ENCODE results near the gene MYH14. TPM values are rescaled to one million over a fixed set of nuclear protein-coding genes. Genes with fewer than 3 reads are reported as not detected.

The MYH14 gene
- polyA plus RNA-seq, 1 of the 3 experiments (the other 2 are of a cell fraction) = 0.02 TPM

GRCh38 chr19:50197348-50197747 is 6.1 kb upstream of the MYH14 start:
- Histone ChIP-seq H3K4me2 (no peak overlapping the region), H3K9me2 (no peaks in the 10 kb centered on the region), H3K36me3 (replicated peaks in 1 of 2; ENCODE audit: control insufficient read depth in 1 of 2, insufficient read depth in 2 of 2, low read length in 1 of 2) (no peaks in the 10 kb centered on the region), H3K4me3 (ENCODE audit: low read depth in 2 of 2, low read length in 1 of 2) (no peak overlapping the region), H3K27me3 (ENCODE audit: insufficient read depth) (peaks cover 52% of the 10 kb centered on the region), H3K9ac (no peak overlapping the region), H3K27ac (ENCODE audit: low read depth in 2 of 2, low read length in 1 of 2) (no peak overlapping the region), H4K20me1 (ENCODE audit: insufficient read depth) (no peaks in the 10 kb centered on the region), H3K4me1 (ENCODE audit: control insufficient read depth in 1 of 2, insufficient read depth in 2 of 2, low read depth in 1 of 2, low read length in 1 of 2) (no peaks in the 10 kb centered on the region), H3F3A (replicated peaks; ENCODE audit: insufficient read depth) (no peaks in the 10 kb centered on the region), H2AFZ (ENCODE audit: low read depth) (no peak overlapping the region), H3K9me3 (no peaks in the 10 kb centered on the region), H3K79me2 (ENCODE audit: insufficient read depth) (no peaks in the 10 kb centered on the region)
- POLR2A ChIA-PET = no interaction called here
- DNase-seq = no peak
- 18% methylated on average over 3 of the region's 3 CpGs for whole genome bisulfite sequencing (ENCODE audit: low lambda C conversion rate)
- CTCF ChIA-PET = no interaction called here
- TF ChIP-seq FOXJ3 (CRISPR knock-in tag; IDR thresholded peaks at IDR 0.05) (no peak), ELF1 (IDR thresholded peaks at IDR 0.05) (no peak), REST (IDR thresholded peaks at IDR 0.05; ENCODE audit: low read depth, low read length) (no peak), EP300 (IDR thresholded peaks at IDR 0.05; ENCODE audit: borderline replicate concordance in 1 of 2, low read depth in 1 of 2, low read length in 1 of 2) (no peak), SMC3 (IDR thresholded peaks at IDR 0.05; ENCODE audit: low read depth, low read length) (no peak), MEF2A (IDR thresholded peaks at IDR 0.05; ENCODE audit: borderline replicate concordance, low read depth) (no peak), PBX3 (IDR thresholded peaks at IDR 0.05) (no peak), USF1 (IDR thresholded peaks at IDR 0.05; ENCODE audit: borderline replicate concordance, low read depth) (no peak), SIN3A (IDR thresholded peaks at IDR 0.05; ENCODE audit: borderline replicate concordance, low read depth, low read length) (no peak), TEAD4 (IDR thresholded peaks at IDR 0.05; ENCODE audit: borderline replicate concordance, insufficient read depth) (no peak), MAX (IDR thresholded peaks at IDR 0.05; ENCODE audit: low read depth) (no peak), RFX5 (IDR thresholded peaks at IDR 0.05; ENCODE audit: low read length) (no peak), EZH2phosphoT487 (IDR thresholded peaks at IDR 0.05; ENCODE audit: borderline replicate concordance, low read depth) (no peak)

Data from SK-N-SH (cell line).